Germinal center (tissue), 1 donor: ENCODE results near the gene PATE1.
"Not testable (repeated sequence)": the region's sequence is repeated elsewhere in the genome, so short reads cannot be mapped to it uniquely, and the experiment has no call there.

Experiments used
- DNase-seq: peaks from one replicate; pipeline ENCODE4 v3.0.0; 2012; ENCODE audit warnings: mixed read lengths, low spot score

Gene PATE1

DNA sequence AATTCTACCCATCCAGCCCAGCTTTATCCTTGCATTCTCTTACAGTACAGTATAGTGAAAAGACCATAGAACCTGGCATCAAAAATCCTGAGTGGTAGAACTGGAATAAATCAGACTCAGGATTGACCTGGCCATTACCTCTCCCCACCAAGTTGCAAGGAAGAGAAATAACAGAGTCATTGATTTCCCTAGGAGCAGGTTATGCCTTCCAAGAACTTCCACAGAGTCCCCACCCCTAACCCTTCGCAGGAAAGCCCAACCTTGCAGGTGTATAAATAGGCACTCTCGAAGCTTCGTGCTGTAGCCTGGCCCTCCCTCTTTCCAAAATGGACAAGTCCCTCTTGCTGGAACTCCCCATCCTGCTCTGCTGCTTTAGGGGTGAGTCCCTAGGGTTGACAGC lies at the start of gene PATE1:
Gene PATE1, plus strand, starts transcription at position 301 of the 400 bp plus-strand sequence. Its CDS starts 26 bp downstream, at position 327.
- DNase-seq, result no peak

GRCh38 chr11:125701018-125701610 lies 45.0 kb upstream of the PATE1 start:
- no peak for DNase-seq

DNA sequence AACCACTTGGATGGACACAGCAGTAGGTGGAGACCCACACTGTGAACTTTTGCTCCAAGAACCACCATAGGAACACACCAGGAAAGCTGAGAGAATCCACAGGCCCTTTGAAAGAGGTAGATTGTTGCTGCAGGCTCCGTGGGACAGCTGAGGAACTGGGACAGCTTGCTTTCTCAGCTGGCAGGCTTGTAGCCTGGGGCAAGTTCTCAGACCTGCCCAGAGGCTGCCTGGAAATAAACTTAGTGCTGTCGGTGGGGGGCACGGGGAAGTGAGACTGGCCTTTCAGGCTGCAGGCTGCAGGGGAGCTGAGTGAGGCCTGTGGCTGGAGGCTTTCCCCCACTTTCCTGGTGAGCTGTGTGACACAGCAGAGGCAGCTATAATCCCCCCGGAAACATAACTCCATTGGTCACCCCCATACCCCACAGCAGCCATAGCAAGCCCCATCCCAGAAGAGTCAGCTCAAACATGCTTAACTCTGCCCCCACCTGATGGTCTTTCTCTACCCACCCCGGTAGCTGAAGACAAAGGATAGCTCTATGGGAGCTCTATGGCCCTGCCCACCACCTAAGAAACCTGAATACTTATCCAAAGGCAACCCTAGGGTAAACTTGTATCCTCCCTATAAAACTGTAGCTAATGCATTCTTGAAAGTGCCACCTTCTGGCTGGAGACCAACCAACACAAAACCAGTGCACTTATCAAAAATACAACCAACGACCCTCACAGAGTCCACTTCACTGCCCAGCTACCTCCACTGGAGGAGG lies 44.0 kb upstream of the PATE1 start:
- DNase-seq, result no peak

DNA sequence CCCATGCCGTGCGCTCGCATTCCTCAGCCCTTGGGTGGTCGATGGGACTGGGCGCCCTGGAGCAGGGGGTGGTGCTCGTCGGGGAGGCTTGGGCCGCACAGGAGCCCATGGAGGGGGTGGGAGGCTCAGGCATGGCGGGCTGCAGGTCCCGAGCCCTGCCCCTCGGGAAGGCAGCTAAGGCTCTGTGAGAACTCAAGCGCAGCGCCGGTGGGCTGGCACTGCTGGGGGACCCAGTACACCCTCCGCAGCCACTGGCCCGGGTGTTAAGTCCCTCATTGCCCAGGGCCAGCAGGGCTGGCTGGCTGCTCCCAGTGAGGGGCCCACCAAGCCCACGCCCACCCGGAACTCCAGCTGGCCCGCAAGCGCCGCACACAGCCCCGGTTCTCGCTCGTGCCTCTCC lies 41.4 kb upstream of the PATE1 start:
- DNase-seq, result not testable (repeated sequence)

DNA sequence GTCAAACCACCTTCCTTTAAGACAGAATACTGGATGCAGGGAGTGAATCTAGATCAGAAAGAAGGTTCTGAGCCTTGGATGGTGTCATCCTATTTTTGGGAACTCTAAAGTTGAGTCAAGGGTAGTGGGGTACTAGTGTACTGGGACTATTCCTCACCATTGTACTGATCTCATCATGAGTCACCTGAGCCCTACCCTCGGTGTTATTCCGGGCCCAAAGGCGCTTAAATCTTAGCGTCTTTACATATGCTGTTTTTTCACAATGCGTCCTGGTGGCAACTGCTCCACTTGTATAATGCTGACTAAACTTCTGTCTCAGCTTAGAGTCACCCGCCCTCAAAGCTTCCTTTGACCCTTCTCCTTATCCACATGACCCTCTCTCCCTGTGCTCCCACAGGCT lies 25.3 kb upstream of the PATE1 start:
- no peak for DNase-seq

DNA sequence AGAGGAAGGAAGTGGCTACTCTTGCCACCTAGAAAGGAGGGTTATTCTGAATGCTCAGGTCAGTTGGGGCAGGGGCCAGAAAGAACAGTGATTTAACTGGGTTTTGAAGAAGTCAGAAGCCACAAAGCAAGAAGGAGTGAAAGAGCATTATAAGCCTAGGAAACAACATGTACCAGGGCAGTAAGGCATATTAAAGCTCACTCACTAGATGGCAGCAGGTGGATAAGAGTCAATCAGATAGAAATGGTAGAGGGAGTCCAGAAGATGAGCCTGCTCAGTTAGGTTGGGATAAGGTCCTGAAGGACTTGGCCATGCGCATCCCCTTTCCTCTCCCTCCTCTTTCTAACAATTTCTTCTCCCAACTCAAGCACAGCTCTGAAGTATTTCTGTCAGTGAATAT lies 22.0 kb upstream of the PATE1 start:
- DNase-seq, result no peak

GRCh38 chr11:125728969-125729368 lies 17.1 kb upstream of the PATE1 start:
- no peak for DNase-seq

DNA sequence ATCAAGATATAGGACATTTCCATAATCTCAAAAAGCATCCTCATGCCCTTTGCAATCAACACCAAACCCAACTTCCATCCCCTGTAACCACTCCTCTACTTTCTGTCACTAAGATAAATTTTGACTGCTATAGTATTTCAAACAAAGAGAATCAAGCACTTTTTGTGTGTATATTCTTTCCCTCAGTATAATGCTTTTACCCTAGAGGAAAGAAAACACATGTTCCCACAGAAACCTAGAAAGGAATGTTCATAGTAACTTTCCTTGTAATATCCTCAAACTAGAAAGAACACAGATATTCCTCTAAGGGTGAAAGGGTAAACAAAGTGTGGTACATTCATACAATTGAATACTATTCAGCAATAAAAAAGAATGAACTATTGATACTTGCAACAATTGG lies 5.5 kb upstream of the PATE1 start:
- no peak for DNase-seq

DNA sequence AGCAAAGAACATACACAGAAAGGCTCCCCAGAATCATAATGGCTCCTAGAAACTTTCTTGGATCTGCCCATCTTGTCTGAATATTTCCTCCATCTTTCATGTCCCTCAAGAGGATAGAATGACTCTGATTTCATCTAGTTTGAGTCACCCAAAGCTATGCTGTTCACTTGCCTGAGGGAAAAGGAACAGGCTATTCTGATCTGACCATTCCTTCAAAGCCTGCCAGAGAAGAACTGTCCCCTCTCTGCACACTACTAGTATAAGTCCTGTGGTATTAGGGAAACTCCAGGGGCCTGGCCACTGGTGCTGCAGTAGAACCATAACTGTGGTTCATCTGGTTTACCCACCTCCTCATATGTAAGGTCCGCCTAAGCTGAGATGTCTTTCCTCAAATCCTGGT lies 2.4 kb upstream of the PATE1 start:
- no peak for DNase-seq

- DNase-seq, result no peak
Observed at GRCh38 chr11:125750629-125751028, 4.5 kb downstream of the PATE1 start.

- no peak for DNase-seq
Observed at GRCh38 chr11:125756050-125756449, 10.0 kb downstream of the PATE1 start.

DNA sequence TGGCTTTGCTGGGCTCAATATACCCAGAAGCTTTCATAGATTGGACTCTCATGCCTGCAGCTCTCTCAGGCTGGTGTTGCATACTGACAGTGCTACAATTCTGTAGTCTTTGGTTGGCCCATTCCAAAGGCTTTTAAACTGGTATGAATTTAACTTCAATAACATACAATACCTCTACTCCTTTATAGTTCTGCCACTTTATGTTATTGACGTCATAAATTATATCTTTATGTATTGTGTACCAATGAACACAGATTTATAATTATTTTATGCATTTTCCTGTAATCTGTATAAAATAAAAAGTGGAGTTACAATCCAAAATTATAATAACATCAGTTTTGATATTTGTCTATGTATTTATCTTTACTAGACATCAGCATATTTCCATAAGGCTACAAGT lies 16.4 kb downstream of the PATE1 start:
- DNase-seq, result no peak

DNA sequence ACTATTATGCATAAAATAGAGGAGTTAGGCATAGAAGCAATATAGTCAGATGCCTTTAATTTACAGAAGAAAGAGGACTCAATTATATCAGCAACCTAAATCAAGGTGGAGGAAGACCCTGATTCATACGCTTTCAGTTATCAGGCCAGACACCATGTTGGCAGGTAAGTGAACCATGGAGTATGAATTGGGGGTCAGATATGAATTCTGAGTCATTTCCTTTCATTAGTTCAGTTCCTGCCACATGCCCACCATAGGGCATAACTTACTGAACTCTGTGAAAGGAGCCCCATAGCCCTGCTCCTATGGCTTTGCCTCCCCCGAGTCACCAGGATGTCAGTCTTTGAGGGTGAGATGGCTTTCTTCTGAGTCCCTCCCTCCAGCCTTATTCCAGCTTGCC lies 17.4 kb downstream of the PATE1 start:
- no peak for DNase-seq

GRCh38 chr11:125766251-125766650 lies 20.2 kb downstream of the PATE1 start:
- no peak for DNase-seq

GRCh38 chr11:125768336-125769046 lies 22.4 kb downstream of the PATE1 start:
- no peak for DNase-seq

DNA sequence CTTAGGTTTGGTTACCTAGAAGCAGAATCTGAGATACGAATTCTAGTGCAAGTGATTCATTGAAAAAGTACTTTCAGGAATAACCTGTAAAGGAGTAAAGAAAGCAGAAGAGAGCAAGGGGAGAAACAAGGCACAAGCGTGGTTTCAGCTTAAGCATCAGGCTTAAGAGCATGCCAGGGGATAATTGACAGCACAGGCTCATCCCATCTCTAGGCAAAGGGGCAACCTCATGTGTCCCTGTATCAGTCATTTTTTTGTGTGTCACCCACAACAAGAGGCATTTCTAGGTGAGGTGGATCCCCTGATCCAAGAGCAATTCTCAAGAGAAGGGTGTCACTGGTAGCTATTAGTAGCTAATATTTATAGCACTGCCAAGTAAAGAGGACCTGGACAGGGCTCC lies 24.5 kb downstream of the PATE1 start:
- DNase-seq, result no peak

DNA sequence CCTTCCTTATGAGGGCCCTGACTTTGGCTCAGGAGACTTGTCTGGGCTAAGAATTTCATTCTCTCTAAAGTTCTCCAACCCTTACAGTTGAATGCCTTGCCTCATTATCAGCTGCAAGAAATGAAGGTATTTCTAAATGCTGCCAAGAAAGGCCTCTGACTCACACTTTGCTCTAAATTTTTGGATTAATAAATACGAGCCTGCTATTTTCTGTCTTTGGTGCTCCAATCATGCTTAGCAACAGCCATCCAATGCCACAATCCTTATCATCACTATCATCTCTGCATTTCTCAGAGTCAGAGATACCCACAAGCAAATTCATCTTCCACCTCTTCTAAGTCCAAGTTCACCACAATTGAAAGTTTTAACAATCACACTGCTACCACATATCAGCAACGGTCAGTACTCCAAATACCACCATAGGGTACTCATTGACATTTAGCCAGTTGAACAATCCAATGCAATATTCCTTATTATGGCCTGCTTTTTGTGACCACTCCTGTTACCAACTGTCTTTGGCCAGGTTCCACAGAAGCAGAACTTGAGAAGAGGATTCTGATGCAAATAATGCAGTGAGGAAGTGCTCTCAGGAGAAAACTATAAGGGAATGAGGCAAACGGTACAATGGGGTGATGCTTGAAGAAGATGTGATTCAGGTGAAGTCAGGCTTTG lies 26.9 kb downstream of the PATE1 start:
- no peak for DNase-seq

DNA sequence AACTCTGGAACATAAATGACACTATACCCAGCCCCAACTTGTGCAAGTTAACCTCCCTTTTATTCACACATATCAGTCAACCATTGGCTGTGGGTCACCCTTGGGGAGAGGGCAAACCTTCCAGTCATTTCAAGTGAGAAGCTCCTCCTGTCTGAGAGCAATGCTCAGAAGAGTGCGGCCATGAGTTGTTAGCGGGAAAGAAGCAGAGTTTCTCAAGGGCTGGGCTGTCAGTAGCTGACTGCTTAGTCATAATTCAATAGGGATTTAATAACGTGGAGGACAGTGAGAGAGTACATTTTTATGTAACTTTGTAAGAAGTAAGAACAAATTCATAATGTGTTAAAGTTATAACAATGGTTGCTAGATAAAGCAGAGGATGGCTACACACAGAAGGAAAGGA lies 27.4 kb downstream of the PATE1 start:
- no peak for DNase-seq

GRCh38 chr11:125777309-125777708 lies 31.2 kb downstream of the PATE1 start:
- no peak for DNase-seq

GRCh38 chr11:125778728-125779127 lies 32.6 kb downstream of the PATE1 start, which contains the start of gene PATE2:
Gene PATE2, minus strand, starts transcription at chr11:125778828. Its CDS starts 55 bp downstream, at chr11:125778773.
- DNase-seq, result no peak

DNA sequence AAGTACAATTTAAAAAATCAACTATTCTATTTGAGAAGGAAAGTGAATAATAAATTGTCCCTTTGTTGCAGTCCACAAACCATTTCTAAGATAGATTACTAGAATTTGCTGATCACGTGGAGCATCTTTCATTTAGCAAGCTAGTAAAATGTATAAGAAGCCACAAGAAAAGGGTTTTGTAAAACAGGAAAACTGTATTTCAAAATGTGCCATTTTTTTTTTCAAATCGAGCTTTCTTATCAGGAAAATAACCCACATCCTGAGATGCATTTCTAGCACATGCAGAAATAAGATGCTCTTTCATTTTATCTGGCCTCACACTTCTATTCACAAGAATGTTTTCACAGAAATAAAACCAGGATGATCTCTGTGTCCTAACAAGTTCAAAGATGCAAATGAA lies 38.6 kb downstream of the PATE1 start:
- no peak for DNase-seq

- no peak for DNase-seq
Observed at GRCh38 chr11:125787827-125788226, 41.7 kb downstream of the PATE1 start, which contains the start of gene PATE3. Gene PATE3, plus strand, starts transcription at chr11:125788127. Its CDS starts 25 bp downstream, at chr11:125788152.
